ENCODE measurements around the gene NAP1L3.

NAP1L3 gene, protein sequence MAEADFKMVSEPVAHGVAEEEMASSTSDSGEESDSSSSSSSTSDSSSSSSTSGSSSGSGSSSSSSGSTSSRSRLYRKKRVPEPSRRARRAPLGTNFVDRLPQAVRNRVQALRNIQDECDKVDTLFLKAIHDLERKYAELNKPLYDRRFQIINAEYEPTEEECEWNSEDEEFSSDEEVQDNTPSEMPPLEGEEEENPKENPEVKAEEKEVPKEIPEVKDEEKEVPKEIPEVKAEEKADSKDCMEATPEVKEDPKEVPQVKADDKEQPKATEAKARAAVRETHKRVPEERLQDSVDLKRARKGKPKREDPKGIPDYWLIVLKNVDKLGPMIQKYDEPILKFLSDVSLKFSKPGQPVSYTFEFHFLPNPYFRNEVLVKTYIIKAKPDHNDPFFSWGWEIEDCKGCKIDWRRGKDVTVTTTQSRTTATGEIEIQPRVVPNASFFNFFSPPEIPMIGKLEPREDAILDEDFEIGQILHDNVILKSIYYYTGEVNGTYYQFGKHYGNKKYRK

DNA sequence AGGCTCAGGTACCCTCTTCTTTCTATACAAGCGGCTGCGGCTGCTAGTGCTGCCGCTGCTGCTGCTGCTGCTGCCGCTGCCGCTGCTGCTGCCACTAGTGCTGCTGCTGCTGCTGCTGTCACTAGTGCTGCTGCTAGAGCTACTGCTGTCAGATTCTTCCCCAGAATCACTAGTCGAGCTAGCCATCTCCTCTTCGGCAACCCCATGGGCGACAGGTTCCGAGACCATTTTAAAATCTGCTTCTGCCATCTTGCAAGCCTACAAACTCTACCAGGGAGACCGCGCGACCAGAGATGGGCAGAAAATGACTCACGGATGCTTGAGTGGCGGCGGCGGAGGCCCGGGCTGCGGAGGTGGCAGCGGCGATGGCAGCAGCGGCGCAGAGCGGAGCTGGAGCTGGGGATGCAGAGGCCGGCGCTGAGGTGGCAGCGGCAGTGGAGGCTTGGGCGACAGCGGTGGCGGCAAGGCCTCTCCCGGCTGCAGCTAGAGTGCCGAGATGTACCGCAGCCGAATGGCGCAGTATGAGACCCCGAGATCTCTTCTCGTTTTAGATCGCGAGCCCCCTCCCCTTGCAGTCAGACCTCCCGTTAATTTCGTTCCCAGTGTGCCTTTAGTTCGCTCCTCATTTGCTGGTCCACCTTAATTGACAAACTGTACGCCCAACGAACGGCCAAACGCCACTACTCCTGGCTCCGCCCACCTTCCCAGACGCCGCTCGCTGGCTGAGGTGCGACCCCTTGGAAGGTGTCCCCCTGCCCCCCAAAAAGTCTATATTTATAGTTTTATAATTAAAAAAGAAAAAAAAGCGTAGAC, at the start of gene NAP1L3:
Gene NAP1L3, minus strand, starts transcription at position 523 of the 813 bp plus-strand sequence. Its CDS starts 274 bp downstream, at position 249.
- DNase-seq = peak; percentile 63

DNA sequence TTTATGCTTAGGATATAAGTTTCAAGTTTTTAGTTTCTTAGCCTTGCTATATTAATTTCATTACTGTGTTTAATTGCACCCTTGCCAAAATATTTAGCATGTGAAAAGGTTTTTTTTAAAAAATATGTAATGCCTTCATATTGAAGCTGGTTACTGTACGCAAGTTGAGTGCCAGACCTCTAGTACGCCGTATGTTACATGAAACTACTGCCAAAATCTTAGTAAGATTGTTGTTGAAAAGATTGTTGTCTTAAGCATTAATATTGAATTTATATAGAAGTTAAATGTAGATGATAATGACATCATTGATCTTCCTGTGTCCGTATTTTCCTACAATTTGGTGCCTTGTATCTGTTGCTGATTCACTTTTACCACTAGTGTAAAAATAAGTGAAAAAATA, 37.7 kb upstream of the NAP1L3 start:
- DNase-seq = no peak

DNA sequence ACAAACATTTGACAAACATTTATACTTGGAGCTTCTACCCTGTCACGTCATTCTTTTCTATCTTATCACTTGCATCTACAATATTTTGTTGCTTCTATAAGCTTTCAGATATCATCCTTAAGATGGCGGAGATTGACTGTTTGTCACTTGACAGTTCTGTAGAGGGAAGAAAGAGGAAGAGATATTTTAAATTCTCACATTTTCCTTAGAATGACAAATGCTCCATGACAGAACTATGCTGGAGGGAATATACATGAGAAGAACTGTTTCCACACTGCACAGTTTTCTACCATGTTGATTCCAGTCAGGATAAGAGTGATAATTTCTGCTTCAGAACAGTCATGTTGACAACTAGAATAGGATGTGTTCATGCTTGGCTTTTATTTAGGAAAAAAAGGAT, 30.3 kb upstream of the NAP1L3 start:
- no peak for DNase-seq

DNA sequence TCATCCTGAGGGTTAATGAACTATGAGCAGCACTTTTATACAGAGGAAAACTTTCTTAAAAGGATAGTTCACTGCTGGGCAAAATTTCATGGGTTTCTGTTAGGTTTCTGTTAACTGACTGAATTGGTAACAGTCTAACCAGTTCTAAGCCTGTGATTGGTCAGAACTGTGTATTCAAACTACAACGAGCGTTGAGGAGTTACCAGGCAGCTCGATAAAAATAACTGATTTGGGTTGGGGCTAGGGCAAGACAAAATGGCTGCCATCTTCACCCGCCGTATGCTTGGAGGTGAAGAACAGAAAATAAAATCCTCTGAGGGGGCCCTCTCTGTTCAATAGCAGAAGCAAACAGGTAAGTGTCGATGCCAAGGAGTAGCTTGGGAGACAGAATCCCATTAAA, 22.6 kb upstream of the NAP1L3 start:
- DNase-seq = no peak

DNA sequence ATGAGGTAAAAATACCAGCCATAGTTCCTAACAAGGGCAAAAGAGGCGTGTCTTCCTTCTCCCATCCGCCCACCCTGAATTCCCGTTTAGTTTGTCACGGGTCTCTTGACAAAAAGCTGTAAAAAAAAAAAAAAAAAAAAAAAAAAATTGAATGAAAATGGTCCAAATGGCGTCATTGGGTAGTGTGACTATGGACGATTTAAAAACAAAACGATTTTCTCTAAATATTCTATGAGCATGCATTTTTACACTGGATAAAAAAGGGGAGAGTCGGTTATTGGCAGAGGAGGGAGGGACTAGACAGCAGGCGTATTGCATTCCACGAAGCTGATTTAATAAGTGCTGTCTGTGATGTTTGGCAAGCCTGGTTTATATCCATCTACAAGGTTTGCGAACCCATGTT, 492 bp upstream of the NAP1L3 start, which contains the start of gene FAM133A:
Gene FAM133A, plus strand, starts transcription at position 338 of the 403 bp plus-strand sequence. CDS start 35,214 bp downstream, outside the sequence.
- no peak for DNase-seq

DNA sequence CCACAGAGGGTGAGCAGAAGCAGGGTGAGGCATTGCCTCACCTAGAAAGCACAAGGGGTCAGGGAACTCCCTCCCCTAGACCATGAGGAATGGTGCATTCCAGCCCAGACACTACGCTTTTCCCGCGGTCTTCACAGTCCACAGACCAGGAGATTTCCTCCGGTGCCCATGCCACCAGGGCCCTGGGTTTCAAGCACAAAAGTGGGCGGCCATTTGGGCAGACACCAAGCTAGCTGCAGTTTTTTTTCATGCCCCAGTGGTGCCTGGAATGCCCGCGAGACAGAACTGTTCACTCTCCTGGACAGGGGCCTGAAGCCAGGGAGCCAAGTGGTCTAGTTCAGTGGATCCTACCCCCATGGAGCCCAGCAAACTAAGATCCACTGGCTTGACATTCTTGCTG, 12.8 kb downstream of the NAP1L3 start:
- no peak for DNase-seq

DNA sequence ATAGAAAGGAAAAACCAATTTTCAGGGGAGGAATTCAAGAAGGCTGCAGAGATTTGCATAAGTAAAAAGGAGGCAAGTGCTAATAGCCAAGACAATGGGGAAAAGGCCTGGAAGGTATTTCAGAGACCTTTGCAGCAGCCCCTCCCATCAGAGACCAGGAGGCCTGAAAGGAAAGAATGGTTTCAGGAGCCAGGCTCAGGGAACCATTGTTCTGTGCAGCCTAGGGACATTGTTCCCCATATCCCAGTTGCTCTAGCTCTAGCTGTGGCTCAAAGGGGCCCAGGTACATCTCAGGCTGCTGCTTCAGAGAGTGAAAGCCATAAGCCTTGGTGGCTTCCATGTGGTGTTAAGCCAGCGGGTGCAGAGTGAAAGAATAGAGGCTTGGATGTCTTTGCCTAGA, 24.0 kb downstream of the NAP1L3 start:
- DNase-seq = no peak

DNA sequence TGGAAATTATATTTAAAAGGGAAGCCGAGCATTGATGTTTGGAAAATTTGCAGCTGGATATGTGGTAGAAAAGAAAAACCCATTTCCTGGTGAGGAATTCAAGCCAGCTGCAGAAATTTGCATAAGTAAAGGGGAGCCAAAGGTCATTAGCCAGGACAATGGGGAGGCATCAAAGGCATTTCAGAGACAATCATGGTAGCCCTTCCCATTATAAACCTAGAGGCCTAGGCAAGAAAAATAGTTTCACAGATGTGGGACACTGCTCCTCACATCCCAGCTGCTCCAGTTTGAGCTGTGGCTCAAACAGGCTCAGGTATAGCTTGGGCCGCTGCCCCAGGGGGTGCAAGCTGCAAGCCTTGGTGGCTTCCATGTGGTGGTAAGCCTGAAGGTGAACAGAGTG, 35.8 kb downstream of the NAP1L3 start:
- no peak for DNase-seq

Measured in stimulated activated CD4-positive, alpha-beta T cell treated with anti-CD3 and anti-CD28 coated beads, Interleukin-1b, Interleukin-23, amount 100 ng/mL, for 48 hours (primary cell).